Thoracic aorta (tissue), 2 donors: ENCODE results near the gene TOR2A. TPM values are rescaled to one million over a fixed set of nuclear protein-coding genes. Genes with fewer than 3 reads are reported as not detected.

Experiments used
- ATAC-seq: fragments of 150-250 bp; one replicate; pipeline ENCODE4 v1.8.0; 2017; ENCODE audit warnings: low read depth; ENCODE audit not compliant: insufficient number of reproducible peaks, low FRiP score
- DNase-seq: peaks from one replicate; pipeline ENCODE4 v3.0.0-alpha.2; 2020; ENCODE audit warnings: low spot score
- H3K27ac ChIP-seq, 2 donors: fragments of 200-600 bp; sonication (generic); 1 replicate in 1 of 2; 2 replicates in 1 of 2; pipeline ENCODE4 v1.5.1; 2016; ENCODE audit warnings: mild to moderate bottlenecking in 2 of 2, moderate library complexity in 2 of 2
- H3K27me3 ChIP-seq: fragments of 200-600 bp; sonication (generic); replicated peaks from 2 replicates; pipeline ENCODE4 v1.6.0; 2016; ENCODE audit warnings: mild to moderate bottlenecking; ENCODE audit not compliant: insufficient read depth
- H3K36me3 ChIP-seq: fragments of 200-600 bp; sonication (generic); one replicate; pipeline ENCODE4 v1.5.1; 2016
- H3K4me1 ChIP-seq, 2 donors: fragments of 200-600 bp; sonication (generic); 1 replicate in 1 of 2; 2 replicates in 1 of 2; pipeline versions ENCODE4 v1.5.1 to v1.6.0; 2016; ENCODE audit warnings: low read depth in 2 of 2, mild to moderate bottlenecking in 1 of 2; ENCODE audit not compliant: control insufficient read depth in 1 of 2
- H3K4me3 ChIP-seq: fragments of 200-600 bp; sonication (generic); 2 replicates; pipeline ENCODE4 v1.5.1; 2016; ENCODE audit warnings: mild to moderate bottlenecking
- H3K9me3 ChIP-seq: fragments of 200-600 bp; sonication (generic); 2 replicates; pipeline ENCODE4 v1.5.1; 2016
- total RNA-seq, 2 donors: library from RNA; depleted of rRNA; stranded (reverse); fragments of >200 nt; gene quantifications; one replicate each; pipeline versions ENCODE4 v1.1.0 to v1.2.3, GENCODE V29; 2016
- TF ChIP-seq, protein P1 (sequence below): fragments of 200-600 bp; sonication (generic); IDR thresholded peaks from one replicate; pipeline ENCODE4 v1.5.1; 2019; ENCODE audit warnings: antibody characterized with exemption

TOR2A gene
- total RNA-seq, 2 donors from 2014 or later: 14.5 to 16.9 TPM

DNA sequence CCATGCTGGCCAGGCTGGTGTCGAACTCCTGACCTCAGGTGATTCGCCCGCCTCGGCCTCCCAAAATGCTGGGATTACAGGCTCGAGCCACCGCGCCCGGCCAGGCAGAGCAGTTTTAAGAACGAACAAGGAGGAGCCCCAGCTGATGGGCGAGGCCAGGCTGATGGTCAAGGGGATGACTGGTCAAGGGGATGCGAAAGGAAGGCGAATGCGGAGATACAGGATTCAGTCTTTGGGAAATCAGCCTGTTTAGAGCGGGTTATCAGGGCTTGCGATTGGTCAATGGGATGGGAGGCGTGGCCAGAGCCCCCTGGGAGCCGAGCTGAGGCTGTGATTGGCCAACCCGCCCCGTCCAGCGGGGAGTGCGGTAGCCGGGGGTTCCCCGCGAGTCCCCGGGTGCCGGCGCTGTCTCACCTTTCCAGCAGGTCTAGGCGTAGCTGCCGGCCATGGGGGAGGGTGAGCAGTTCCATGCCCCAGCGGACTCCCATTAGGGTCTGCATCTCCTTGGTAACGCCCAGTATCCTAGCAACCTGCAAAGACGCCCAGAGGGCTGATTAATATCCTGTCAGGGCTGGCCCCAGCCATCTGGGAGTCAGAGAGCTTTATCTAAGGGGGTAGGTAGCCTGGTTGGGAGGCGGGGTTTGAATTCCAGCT is 7.5 kb upstream of the TOR2A start:
- DNase-seq (no peak), ATAC-seq (no peak)
- Histone ChIP-seq H3K9me3 (no peaks in the 10 kb centered on the region), H3K4me3 (no peak overlapping the region), H3K27ac (no peak overlapping the region), H3K27me3 (no peaks in the 10 kb centered on the region), H3K4me1 (no peaks in the 10 kb centered on the region), H3K36me3 (no peaks in the 10 kb centered on the region)
- TF ChIP-seq, protein P1, sequence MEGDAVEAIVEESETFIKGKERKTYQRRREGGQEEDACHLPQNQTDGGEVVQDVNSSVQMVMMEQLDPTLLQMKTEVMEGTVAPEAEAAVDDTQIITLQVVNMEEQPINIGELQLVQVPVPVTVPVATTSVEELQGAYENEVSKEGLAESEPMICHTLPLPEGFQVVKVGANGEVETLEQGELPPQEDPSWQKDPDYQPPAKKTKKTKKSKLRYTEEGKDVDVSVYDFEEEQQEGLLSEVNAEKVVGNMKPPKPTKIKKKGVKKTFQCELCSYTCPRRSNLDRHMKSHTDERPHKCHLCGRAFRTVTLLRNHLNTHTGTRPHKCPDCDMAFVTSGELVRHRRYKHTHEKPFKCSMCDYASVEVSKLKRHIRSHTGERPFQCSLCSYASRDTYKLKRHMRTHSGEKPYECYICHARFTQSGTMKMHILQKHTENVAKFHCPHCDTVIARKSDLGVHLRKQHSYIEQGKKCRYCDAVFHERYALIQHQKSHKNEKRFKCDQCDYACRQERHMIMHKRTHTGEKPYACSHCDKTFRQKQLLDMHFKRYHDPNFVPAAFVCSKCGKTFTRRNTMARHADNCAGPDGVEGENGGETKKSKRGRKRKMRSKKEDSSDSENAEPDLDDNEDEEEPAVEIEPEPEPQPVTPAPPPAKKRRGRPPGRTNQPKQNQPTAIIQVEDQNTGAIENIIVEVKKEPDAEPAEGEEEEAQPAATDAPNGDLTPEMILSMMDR: no peak

DNA sequence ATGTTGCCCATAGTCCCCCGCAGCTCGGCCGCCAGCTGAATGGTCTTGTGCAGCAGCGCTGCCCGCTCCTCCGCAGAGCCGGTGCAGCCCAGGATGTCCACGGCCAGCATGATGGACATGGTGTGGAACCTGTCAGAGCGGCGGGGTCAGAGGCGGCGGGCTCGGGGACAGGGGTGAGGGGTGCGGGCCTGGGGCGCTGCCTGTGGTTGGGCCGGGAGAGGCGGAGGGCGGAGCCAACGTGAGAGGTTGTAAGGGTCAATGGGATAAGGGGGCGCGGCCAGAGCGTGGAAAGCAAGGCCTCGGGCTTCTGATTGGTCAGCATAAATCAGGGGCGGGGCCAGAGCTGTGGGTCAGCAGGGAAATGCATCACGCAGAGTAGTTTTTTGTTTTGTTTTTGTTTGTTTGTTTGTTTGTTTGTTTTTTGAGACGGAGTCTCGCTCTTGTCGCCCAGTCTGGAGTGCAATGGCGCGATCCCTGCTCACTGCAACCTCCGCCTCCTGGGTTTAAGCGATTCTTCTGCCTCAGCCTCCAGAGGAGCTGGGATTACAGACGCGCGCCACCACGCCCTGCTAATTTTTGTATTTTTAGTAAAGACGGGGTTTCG is 6.8 kb upstream of the TOR2A start:
- TF ChIP-seq, protein P1: no peak
- Histone ChIP-seq H3K4me1 (no peaks in the 10 kb centered on the region), H3K27me3 (no peaks in the 10 kb centered on the region), H3K27ac (no peak overlapping the region), H3K36me3 (no peaks in the 10 kb centered on the region), H3K9me3 (no peaks in the 10 kb centered on the region), H3K4me3 (no peak overlapping the region)
- no peak for DNase-seq
- no peak for ATAC-seq

DNA sequence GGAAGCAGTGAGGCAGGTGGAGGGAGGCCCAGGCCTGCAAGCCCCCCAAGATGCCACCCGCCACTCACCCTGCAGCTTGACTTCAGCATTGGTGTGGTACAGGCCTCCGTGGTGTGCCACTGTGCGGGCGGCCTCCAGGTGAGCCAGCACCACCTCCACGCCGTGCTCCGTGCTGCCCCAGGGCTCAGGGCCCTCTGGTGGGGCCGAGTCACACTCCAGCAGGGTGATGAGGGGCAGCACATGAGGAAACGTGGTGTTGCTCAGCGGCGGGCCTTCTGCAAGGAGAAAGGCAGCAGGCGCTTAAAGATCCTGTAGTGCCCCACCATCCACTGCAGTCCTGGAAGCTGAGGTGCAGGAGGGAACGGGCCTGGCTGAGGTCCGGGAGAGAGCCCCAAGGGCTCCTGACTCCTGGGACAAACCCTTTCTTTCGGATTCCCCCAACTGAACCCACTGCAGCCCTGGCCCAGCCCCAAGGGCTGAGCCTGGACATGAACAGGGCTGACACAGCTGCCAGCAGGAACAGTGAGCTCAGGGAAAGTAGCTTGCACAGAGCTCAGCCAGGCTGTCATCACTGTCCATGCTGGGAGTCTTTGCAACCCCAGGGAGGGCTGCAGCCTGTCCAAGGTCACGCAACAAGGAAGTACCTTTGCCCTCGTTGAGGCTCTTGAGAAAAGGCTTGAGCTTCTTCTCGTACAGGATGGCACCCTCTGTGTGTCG is 4.7 kb upstream of the TOR2A start:
- no peaks in the 10 kb centered on the region for H3K27me3 ChIP-seq
- H3K9me3 ChIP-seq: no peaks in the 10 kb centered on the region
- H3K4me3 ChIP-seq: no peak overlapping the region
- no peak for DNase-seq
- no peaks in the 10 kb centered on the region for H3K36me3 ChIP-seq
- H3K4me1 ChIP-seq: peaks cover 0 to 4% of the 10 kb centered on the region in 2 donors
- no peak overlapping the region for H3K27ac ChIP-seq
- TF ChIP-seq, protein P1: no peak
- ATAC-seq: no peak

DNA sequence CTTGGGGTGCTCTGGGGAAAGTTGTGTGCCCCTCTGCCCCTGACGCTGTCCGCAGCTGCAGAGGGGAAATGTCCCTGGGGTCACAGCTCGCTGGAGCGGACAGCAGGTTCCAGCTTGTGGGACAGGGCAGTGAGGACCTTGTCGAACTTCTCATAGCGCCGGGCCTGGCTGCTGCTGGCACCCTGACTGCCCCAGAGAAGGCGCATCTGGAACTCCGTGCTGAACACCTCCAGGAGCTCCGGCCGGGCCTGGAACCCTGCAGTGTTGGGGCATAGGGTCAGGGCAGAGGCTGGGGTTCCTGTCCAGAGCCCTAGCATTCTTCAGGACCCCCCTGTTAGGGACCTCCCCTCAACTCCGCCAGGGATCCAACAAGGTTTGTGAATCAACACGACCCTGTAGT is 3.6 kb upstream of the TOR2A start:
- TF ChIP-seq, protein P1: no peak
- Histone ChIP-seq H3K9me3 (no peaks in the 10 kb centered on the region), H3K4me1 (peaks cover 4 to 11% of the 10 kb centered on the region in 2 donors), H3K27me3 (no peaks in the 10 kb centered on the region), H3K27ac (no peak overlapping the region), H3K4me3 (no peak overlapping the region), H3K36me3 (no peaks in the 10 kb centered on the region)
- ATAC-seq (no peak), DNase-seq (no peak)

DNA sequence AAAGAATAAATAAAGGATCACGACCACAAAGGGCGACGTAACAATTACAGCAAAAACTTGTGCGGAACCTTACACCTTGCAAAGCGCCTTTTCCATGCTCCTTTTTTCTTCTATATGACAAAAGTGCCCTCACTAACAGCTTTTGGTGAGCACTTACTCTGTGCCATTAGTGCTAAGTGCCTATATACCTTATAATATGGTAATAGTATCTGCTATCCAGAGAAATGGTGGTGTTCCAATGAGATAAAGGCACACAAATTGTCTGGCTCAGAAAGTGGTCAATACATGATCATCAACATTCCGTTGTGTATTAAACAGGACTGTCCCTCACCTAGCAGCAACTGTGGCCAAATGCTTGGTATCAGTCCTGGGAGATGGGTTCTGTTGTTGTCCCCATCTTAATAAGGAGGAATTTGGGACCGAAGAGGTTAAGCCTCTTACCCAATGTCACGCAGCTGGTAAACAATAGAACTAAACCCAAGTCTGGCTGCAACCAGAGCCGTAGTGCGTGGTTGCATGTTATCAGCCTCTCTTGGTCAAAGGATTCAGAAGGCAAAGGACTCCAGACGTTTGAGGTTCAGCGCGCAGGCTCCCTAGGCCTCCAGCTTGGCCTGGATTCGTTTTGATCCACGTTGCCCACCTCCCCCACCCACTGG is 564 bp upstream of the TOR2A start:
- DNase-seq (no peak), ATAC-seq (no peak)
- Histone ChIP-seq H3K27me3 (no peaks in the 10 kb centered on the region), H3K9me3 (no peaks in the 10 kb centered on the region), H3K36me3 (no peaks in the 10 kb centered on the region), H3K27ac (peak overlapping the region in 1 of 2 donors; percentile 94), H3K4me1 (peaks cover 4 to 11% of the 10 kb centered on the region in 2 donors), H3K4me3 (peak overlapping the region; percentile 85)
- TF ChIP-seq, protein P1: no peak
